Hematopoietic multipotent progenitor cell treated with erythropoietin and hydrocortisone succinate and interleukin-3 and kit ligand, for 6 days (in vitro differentiated cells): ENCODE results near the gene ETFB.
A peak's percentile ranks its signal among the peaks of the same experiment; 100 is the strongest.

Source experiments
- DNase-seq: peaks from one replicate; pipeline ENCODE4 v3.0.0-alpha.2; 2015

ETFB gene

GRCh38 chr19:51372021-51372648, 5.9 kb upstream of the ETFB start:
- DNase-seq, result no peak

DNA sequence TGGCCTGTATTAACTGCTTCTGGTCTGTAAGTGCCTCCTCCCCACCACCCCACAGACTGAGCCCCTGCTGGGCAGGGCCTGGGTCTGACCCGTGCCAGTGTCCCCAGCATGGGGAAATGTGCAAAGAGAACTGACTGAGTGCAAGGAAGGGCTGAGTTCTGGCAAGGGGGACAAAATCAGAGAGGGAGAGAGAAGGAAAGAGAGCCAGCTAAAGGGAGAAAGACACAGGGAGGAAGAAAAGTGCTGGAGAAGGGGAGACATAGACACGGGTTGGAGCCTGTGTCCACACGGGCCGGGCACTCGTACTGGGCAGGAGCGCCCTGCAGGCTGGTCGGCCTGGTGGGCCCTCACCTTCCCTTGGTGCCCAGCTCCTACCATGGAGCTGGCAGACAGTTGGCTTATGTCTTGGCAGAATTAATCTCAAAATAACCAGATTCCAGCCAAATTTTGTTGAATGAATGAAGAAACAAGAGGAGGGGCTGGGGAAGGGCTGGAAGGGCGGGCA, 5.0 kb upstream of the ETFB start:
- no peak for DNase-seq

GRCh38 chr19:51370230-51370629, 4.0 kb upstream of the ETFB start:
- no peak for DNase-seq

- DNase-seq, result peak; percentile 38
Measured at GRCh38 chr19:51368366-51369282, 2.4 kb upstream of the ETFB start, which contains the start of gene CLDND2. Gene CLDND2, minus strand, starts transcription at chr19:51369003. Its CDS starts 426 bp downstream, at chr19:51368577.

GRCh38 chr19:51367565-51368365, 1.6 kb upstream of the ETFB start:
- peak; percentile 99 for DNase-seq

DNA sequence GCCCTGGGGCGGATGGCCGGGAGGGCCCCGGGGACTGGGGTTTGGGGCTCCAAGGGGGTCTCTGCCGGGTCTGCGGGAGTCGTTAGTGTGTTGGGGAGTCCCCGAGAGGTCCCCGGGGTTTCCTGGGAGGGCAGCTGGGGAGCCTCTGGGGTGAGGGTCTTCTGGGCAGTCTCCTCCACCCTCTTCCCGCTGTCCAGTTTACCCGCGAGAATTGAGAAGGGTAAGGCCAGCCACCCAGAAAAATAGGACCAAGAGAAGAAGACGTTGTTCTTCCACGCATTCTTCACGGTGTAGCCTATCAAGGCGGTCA, 1.0 kb upstream of the ETFB start:
- no peak for DNase-seq

- DNase-seq, result peak; percentile 99
Measured at GRCh38 chr19:51366389-51367254, 434 bp upstream of the ETFB start.

DNA sequence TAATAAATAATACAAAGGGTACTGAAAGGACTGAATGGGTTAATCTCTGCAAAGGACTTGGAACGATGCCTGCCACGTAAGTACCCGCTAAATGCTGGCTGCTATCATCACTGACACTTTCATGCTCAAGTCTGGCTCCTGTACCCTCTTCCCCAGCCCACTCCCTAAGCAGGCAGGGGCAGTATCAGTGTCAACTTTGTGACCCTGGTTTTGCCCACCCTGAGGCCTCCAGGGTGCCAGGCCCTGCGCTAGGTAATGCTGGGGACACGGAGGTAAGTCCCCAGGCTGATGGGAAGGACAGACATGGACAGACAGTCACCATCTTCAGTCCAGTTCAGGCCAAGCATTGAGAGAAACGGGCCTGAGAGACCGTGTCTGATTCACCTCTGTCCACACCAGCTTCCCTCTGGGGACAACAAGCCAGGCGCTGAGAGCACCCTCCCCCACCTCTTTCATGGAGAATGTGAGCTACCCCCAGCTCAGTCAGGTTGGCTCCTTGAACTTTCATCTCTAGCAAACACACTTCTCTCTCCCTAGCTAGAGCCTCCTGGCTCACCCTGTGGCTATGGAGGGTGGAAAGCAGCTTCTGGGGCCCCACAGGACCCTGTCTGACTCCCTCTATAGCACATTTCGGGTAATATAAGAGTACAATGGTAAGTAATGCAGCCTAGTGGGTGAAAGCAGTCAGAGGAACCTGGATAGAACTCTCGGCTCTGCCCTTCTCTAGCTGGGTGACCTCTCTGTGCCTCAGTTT, 800 bp downstream of the ETFB start:
- DNase-seq, result peak; percentile 61

- no peak for DNase-seq
Measured at GRCh38 chr19:51364200-51365106, 1.7 kb downstream of the ETFB start.

DNA sequence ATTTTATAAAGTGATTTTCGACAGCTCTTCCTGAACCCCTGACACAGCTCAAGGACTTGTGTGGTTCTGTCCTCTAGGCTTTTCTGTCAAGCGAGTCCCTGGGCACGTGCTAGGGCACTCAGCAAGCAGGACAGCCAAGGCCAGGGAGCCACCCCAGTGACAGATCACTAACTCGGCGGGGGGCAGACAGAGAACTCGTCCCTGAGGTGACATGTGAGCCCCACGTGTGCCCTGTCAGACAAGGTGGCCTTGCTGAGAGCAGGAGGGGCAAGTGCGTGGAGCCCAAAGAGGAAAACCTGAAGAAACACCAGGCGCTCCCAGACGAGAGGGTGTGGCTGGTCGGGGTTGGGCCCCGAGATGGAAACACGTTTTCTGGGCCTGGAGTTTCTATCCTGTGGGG, 4.9 kb downstream of the ETFB start:
- DNase-seq, result no peak

DNA sequence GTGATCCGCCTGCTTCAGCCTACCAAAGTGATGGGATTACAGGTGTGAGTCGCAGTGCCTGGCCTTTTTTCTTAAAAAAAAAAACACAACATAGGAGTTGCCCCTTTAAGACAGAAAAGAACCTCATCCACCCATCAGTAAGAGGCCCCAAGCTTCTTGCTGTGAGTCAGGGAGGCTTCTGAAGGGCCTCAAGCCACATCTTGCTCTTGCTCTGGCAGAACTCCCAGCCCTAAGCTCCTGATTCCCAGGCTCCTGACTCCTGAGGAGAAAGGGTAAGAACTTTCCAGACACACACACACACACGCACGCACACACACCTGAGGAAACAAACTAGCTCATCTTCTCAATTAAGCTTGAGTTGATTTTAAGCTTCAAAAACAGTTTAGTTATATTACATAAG, 6.9 kb downstream of the ETFB start:
- DNase-seq, result no peak

- no peak for DNase-seq
Measured at GRCh38 chr19:51357952-51358351, 8.2 kb downstream of the ETFB start.

DNA sequence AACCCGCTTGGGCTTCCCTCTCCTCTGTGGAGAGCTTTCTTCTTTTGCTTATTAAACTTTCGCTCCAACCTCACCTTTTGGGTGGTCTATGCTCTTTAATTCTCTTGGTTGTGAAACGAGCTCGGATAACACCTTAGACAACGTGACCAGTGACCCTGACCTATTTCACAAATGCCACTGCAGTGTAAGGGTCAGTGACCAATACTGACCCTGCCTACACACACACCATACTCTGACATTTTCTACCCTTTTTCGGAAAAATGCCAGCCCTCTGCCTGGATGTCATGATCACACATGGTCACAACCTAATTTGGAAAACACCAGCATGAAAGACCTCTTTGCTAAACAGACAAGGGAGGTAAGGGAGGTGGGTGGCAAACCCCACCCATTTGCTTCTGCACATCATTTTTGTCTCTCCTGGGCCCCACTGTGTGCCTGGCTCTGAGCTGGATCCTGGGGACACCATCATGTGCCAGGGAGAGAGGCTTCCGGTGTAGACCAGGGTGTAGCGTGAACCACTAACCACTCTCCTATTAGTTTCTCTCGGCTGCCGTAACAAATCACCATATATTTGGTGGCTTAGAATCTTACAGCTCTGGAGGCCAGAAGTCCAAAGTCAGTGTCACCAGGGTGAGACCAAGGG, 9.9 kb downstream of the ETFB start:
- no peak for DNase-seq

- DNase-seq, result peak; percentile 45
Measured at GRCh38 chr19:51354742-51355148, 11.4 kb downstream of the ETFB start.

GRCh38 chr19:51354103-51354741, 12.0 kb downstream of the ETFB start:
- no peak for DNase-seq

DNA sequence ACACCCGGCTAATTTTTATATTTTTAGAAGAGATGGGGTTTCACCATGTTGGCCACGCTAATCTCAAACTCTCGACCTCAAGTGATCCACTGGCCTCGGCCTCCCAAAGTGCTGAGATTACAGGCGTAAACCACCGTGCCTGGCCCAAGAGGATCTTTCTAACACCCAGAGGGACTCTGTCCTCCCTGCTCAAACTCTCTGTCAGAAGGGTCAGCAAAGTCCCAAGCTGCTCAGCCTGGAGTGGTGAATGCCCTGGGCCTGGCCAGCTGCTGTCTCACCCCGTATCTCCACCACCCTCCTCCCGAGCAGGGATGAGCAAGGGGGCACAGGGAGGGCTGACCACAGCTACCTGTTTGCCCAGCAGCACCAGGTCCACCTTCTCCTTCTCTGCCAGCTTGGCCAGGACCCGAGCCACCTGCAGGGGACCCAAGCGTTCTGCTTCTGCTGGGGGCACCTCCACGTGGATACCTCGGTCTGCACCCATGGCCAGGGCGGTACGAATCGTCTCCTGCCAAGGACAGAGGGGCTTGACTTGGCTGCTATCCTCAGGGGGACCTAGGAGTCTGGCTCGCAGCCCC, 13.3 kb downstream of the ETFB start:
- no peak for DNase-seq

- no peak for DNase-seq
Measured at GRCh38 chr19:51351266-51351990, 14.8 kb downstream of the ETFB start.

- DNase-seq, result no peak
Measured at GRCh38 chr19:51347209-51347928, 18.8 kb downstream of the ETFB start.
